Duodenal mucosa (tissue), 2 donors: ENCODE data around the gene PATL1.

ENCODE experiments used
- H3K27ac ChIP-seq: one replicate; pipeline ENCODE4 v1.7.0; 2013; ENCODE audit warnings: low read depth, low read length
- H3K27me3 ChIP-seq, 2 donors: one replicate each; pipeline ENCODE4 v1.7.0; 2013; ENCODE audit warnings: low read length in 2 of 2, control low read depth in 1 of 2; ENCODE audit not compliant: insufficient read depth in 2 of 2, control insufficient read depth in 1 of 2
- H3K36me3 ChIP-seq, 2 donors: one replicate each; pipeline ENCODE4 v1.7.0; 2013; ENCODE audit warnings: low read length in 2 of 2, control low read depth in 1 of 2; ENCODE audit not compliant: insufficient read depth in 2 of 2, control insufficient read depth in 1 of 2
- H3K4me1 ChIP-seq, 2 donors: one replicate each; pipeline ENCODE4 v1.7.0; 2013; ENCODE audit warnings: low read length in 2 of 2, control low read depth in 1 of 2; ENCODE audit not compliant: insufficient read depth in 2 of 2, control insufficient read depth in 1 of 2
- H3K4me3 ChIP-seq, 2 donors: one replicate each; pipeline ENCODE4 v1.7.0; 2013; ENCODE audit warnings: low read length in 2 of 2, low read depth in 1 of 2
- H3K9ac ChIP-seq, 2 donors: one replicate each; pipeline ENCODE4 v1.7.0; 2013; ENCODE audit warnings: low read length in 2 of 2, low read depth in 1 of 2
- H3K9me3 ChIP-seq, 2 donors: one replicate each; pipeline ENCODE4 v1.7.0; 2013; ENCODE audit warnings: low read length in 2 of 2, control low read depth in 1 of 2; ENCODE audit not compliant: control insufficient read depth in 1 of 2

PATL1 gene

DNA sequence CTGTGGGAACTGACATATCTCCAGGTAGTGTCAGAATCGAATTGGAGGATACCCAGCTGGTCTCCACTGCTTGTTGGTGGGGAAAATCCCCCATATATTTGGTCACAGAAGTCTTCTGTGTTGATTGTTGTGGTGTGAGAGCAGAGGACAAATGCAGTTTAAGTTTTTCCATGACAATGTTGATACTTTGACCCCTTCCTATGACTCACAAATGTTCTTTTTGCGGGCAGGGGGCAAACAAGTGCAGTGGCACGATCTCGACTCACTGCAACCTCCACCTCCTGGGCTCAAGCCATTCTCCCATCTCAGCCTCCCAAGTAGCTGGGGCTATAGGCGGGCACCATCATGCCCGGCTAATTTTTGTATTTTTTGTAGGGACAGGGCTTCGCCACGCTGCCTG is 7.4 kb upstream of the PATL1 start:
- Histone ChIP-seq H3K9me3 (no peaks in the 10 kb centered on the region), H3K9ac (no peak overlapping the region), H3K4me3 (no peak overlapping the region), H3K4me1 (peaks cover 0 to 3% of the 10 kb centered on the region in 2 donors), H3K36me3 (no peaks in the 10 kb centered on the region), H3K27me3 (no peaks in the 10 kb centered on the region), H3K27ac (no peak overlapping the region)

DNA sequence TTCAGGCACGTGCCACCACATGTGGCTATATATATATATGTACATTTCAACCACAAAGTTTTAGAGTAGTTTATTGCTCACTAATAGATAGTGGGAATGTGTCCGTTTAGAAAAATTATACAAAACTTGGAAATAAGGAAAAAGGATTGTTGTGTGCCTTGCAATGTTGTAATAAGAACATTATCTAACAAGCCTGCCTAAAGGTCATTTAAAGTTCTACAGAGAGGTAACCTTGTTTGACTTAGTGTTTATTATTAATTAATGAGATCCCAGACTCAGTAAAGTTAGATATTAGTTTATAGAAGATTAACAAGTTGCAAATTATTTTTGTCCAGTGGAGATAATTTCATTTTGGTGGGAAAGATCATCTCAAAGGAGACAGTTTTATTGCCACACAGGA is 5.5 kb upstream of the PATL1 start:
- Histone ChIP-seq H3K27me3 (no peaks in the 10 kb centered on the region), H3K27ac (no peak overlapping the region), H3K4me3 (no peak overlapping the region), H3K9ac (no peak overlapping the region), H3K36me3 (no peaks in the 10 kb centered on the region), H3K9me3 (no peaks in the 10 kb centered on the region), H3K4me1 (peaks cover 7 to 11% of the 10 kb centered on the region in 2 donors)

DNA sequence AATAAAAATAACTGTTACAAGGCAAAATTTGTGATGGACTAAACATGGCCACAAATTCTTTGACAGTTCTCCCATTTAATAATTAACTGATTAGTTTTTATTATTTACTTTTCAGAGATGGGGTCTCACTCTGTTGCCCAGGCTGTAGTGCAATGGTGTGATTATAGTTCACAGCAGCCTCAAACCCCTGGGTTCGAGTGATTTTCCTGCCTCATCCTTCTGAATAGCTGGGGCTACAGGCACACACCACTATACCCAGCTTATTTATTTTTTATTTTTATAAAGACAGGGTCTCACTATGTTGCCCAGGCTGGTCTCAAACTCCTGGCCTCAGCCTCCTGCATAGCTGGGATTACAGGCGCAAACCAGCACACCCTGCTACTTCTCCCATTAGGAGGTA is 4.5 kb upstream of the PATL1 start:
- Histone ChIP-seq H3K27ac (no peak overlapping the region), H3K36me3 (no peaks in the 10 kb centered on the region), H3K9ac (no peak overlapping the region), H3K4me3 (no peak overlapping the region), H3K9me3 (no peaks in the 10 kb centered on the region), H3K4me1 (peaks cover 7 to 11% of the 10 kb centered on the region in 2 donors), H3K27me3 (no peaks in the 10 kb centered on the region)

DNA sequence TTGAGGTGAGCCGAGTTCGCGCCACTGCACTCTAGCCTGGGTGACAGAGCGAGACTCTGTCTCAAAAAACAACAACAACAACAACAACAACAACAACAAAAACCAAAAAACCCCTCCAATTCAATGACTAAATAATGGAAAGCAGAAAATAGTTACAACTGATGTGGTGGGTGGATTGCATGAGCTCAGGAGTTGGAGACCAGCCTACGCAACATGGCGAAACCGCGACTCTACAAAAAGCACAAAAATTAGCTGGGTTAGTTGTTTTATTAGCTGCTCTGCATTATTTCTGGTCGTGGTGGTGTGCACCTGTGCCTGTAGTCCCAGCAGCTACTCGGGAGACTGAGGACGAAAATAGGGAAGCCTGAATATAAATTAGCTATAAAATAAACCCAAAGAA is 2.6 kb upstream of the PATL1 start:
- Histone ChIP-seq H3K9me3 (no peaks in the 10 kb centered on the region), H3K4me3 (no peak overlapping the region), H3K27me3 (no peaks in the 10 kb centered on the region), H3K36me3 (peaks cover 0 to 3% of the 10 kb centered on the region in 2 donors), H3K4me1 (peaks cover 21 to 24% of the 10 kb centered on the region in 2 donors), H3K9ac (no peak overlapping the region), H3K27ac (no peak overlapping the region)

DNA sequence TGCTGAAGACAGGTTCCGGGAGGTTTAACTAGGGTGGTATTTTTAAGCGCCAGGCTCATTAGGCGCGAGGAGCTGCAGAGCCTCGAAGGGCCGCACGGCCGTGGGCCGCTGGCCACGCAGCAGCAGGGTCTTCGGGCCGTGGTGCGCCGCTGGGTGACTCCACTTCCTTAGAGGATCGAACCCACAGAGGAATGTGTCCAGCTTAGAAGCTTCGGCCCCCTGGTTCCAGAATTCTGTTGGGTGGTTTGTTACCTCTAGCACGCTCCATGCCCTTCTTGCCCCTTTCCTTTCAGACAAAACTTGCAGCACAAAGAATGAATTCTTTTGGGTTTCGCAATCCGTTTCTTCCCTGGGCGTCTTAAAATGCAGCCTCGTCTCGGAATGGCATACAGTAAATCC is 773 bp upstream of the PATL1 start:
- no peaks in the 10 kb centered on the region for H3K9me3 ChIP-seq

DNA sequence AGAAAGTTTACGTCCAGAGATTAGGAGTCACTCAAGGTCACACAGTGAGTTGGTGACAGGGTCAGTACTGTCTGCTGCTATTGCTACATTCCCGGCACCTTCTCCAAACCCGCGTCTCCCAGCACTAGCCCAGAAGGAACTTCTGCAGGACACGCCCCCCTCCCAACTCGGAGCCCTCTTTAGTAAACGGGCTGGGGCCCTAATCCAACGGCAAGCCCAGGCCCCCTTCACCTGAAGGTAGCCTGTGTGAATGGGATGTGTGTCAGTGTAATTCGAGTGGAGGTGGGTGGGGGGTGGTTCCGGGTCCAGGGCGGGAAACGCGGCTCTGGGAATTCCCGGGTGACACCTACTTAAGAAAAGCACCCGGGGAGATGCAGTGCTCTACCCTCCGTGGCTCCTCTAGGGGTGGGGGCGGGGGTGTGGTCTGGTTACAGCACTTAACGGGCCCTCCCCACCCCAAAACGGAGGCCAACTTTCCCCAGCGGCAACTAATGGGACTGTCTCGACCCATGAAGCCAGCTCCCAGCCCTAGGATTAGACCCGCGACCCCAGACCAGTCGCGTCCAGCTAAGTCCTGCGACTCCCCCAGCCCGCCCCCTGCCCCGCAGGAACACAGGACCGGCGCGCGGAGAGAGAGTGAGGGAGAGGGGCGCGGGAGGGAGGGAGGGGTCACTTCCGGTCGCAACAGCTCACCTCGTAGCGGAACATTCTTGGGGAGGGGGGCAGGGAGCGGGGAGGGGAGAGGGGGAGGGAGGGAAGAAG is 468 bp downstream of the PATL1 start:
- peak overlapping the region; percentile 69 to 82 for H3K9ac ChIP-seq
- peaks cover 18 to 24% of the 10 kb centered on the region in 2 donors for H3K4me1 ChIP-seq

More for the DNA sequence above, 773 bp upstream of the PATL1 start:
- no peaks in the 10 kb centered on the region for H3K27me3 ChIP-seq
- H3K27ac ChIP-seq, result peak overlapping the region; percentile 99
- H3K9ac ChIP-seq, result peak overlapping the region; percentile 72 to 90
- H3K4me1 ChIP-seq, result peaks cover 21 to 24% of the 10 kb centered on the region in 2 donors
- H3K36me3 ChIP-seq, result peaks cover 5 to 16% of the 10 kb centered on the region in 2 donors
- H3K4me3 ChIP-seq, result peak overlapping the region; percentile 72 to 82

DNA sequence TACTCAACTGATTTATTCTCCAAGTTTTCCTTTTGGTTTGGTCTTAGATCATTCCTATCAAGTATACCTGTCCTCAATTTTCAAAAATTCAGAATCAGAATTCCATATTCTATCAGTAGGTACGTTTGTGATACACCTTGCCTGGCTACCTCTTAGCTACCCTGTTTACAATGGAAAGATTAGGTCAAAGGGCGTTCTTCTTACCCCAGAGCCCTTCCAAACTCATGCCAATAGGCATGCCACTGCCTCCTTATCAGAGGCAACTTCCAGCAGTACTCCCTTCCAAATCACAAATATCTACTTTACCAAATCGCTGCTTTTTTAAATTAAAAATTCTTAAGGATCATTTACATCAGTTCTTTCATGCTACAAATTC is 1.0 kb downstream of the PATL1 start:
- Histone ChIP-seq H3K27ac (no peak overlapping the region), H3K27me3 (no peaks in the 10 kb centered on the region), H3K9me3 (no peaks in the 10 kb centered on the region), H3K4me1 (peaks cover 18 to 24% of the 10 kb centered on the region in 2 donors), H3K36me3 (peaks cover 17 to 30% of the 10 kb centered on the region in 2 donors), H3K9ac (peak overlapping the region; percentile 69 to 82), H3K4me3 (peak overlapping the region; percentile 88)

More for the DNA sequence above, 468 bp downstream of the PATL1 start:
- Histone ChIP-seq H3K36me3 (peaks cover 11 to 29% of the 10 kb centered on the region in 2 donors), H3K4me3 (peak overlapping the region; percentile 88), H3K9me3 (no peaks in the 10 kb centered on the region), H3K27me3 (no peaks in the 10 kb centered on the region), H3K27ac (peak overlapping the region; percentile 99)

DNA sequence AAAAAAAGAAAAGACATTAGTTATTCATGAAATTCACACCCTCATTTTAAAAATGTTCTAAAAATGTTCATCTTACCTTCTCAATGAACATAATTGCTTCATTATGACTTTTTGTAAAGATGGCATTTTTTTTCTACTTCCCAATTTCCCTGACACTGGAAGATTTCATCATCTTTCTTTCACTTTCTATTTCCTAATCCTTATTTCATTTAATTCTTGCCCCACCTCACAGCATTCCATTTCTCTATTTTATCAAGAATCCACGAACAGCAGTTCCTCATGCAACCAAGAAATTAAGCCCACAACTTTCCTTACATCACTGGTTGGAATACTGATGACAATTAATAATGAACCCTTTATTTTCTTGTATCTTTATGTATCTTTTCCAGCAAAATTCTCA is 1.9 kb downstream of the PATL1 start:
- H3K27ac ChIP-seq, result no peak overlapping the region
- H3K36me3 ChIP-seq, result peaks cover 19 to 30% of the 10 kb centered on the region in 2 donors
- H3K9ac ChIP-seq, result peak overlapping the region in 1 of 2 donors; percentile 82
- peaks cover 18 to 24% of the 10 kb centered on the region in 2 donors for H3K4me1 ChIP-seq
- H3K27me3 ChIP-seq, result no peaks in the 10 kb centered on the region
- peak overlapping the region in 1 of 2 donors; percentile 88 for H3K4me3 ChIP-seq
- H3K9me3 ChIP-seq, result no peaks in the 10 kb centered on the region

DNA sequence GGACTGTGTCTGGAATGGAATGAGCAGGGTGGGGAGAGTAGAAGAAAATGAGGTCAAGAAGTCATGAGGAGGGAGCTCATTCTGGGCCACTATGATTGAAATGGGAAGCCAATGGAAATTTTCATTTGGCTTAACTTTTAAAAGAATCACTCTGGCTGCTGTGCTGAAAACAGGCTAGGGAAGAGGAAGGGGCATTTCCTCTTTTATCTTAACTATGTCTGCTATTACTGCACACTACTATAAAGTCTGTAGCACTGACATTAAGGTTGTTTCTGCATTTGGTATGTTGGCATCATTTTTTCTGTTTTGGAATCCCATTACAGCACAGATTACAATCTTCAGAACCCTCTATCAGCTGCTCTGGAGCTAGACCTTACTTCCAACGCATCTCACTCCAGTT is 8.2 kb downstream of the PATL1 start:
- H3K27ac ChIP-seq, result no peak overlapping the region
- peaks cover 52 to 74% of the 10 kb centered on the region in 2 donors for H3K36me3 ChIP-seq
- no peak overlapping the region for H3K9ac ChIP-seq
- H3K9me3 ChIP-seq, result no peaks in the 10 kb centered on the region
- no peaks in the 10 kb centered on the region for H3K27me3 ChIP-seq
- no peak overlapping the region for H3K4me3 ChIP-seq
- no peaks in the 10 kb centered on the region for H3K4me1 ChIP-seq

DNA sequence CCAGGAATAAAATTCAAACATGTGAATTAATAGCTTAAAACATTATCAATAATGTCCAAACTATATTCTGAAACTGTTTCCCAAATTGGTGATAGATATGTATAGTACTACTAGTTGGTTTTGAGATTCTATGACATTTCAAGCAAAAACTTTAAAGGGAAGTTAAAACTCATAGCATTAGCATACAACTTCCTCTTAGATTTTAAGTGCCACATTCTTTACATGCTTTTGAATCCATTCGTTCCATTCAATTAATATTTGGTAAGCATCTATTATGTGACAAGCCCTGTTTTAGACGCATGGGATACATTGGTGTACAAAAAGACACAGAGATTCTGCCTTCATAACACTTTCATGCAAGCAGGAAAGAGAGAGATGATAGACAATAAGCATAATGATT is 8.9 kb downstream of the PATL1 start:
- Histone ChIP-seq H3K4me1 (no peaks in the 10 kb centered on the region), H3K9ac (no peak overlapping the region), H3K36me3 (peaks cover 54 to 74% of the 10 kb centered on the region in 2 donors), H3K4me3 (no peak overlapping the region), H3K27me3 (no peaks in the 10 kb centered on the region), H3K9me3 (no peaks in the 10 kb centered on the region), H3K27ac (no peak overlapping the region)
